DMS153 treated with DMSO at 0.1 percent for 48 hours (cell line): ENCODE measurements around the gene FEZ2.
A peak's percentile ranks its signal among the peaks of the same experiment; 100 is the strongest.

ENCODE experiments used
- DNase-seq: peaks from one replicate; lab custom pipeline; 2025; ENCODE audit not compliant: unreplicated experiment; lab: John Stamatoyannopoulos, UW

The FEZ2 gene

GRCh38 chr2:36534275-36534799 is 63.6 kb downstream of the FEZ2 start:
- no peak for DNase-seq

GRCh38 chr2:36530983-36531354 is 67.0 kb downstream of the FEZ2 start:
- DNase-seq = no peak

GRCh38 chr2:36530178-36530982 is 67.6 kb downstream of the FEZ2 start:
- DNase-seq = no peak

- DNase-seq = no peak
These were observed 69.1 kb downstream of the FEZ2 start for GRCh38 chr2:36528766-36529392.

GRCh38 chr2:36528274-36528673 is 69.7 kb downstream of the FEZ2 start:
- no peak for DNase-seq

- DNase-seq = no peak
These were observed 71.7 kb downstream of the FEZ2 start for GRCh38 chr2:36526226-36526625.

GRCh38 chr2:36525245-36525644 is 72.7 kb downstream of the FEZ2 start:
- DNase-seq = no peak

- no peak for DNase-seq
These were observed 74.8 kb downstream of the FEZ2 start for GRCh38 chr2:36523153-36523552.

- no peak for DNase-seq
These were observed 77.5 kb downstream of the FEZ2 start for GRCh38 chr2:36520431-36520830.

GRCh38 chr2:36516136-36516870 is 81.7 kb downstream of the FEZ2 start:
- no peak for DNase-seq

- no peak for DNase-seq
These were observed 82.4 kb downstream of the FEZ2 start for GRCh38 chr2:36515538-36515937.

GRCh38 chr2:36513661-36514060 is 84.3 kb downstream of the FEZ2 start:
- DNase-seq = no peak

- no peak for DNase-seq
These were observed 85.3 kb downstream of the FEZ2 start for GRCh38 chr2:36512705-36513104.

GRCh38 chr2:36511858-36512603 is 85.9 kb downstream of the FEZ2 start:
- DNase-seq = no peak

GRCh38 chr2:36509075-36509474 is 88.9 kb downstream of the FEZ2 start:
- no peak for DNase-seq

GRCh38 chr2:36507408-36507812 is 90.6 kb downstream of the FEZ2 start:
- peak; percentile 44 for DNase-seq
